Measurements from ENCODE around the gene FRMD4A.

- TF ChIP-seq CTCF (IDR thresholded peaks at IDR 0.05; ENCODE audit: insufficient read depth, low read length): no peak
- TF ChIP-seq POLR2AphosphoS5 (IDR thresholded peaks at IDR 0.05; ENCODE audit: low read depth): no peak
- TF ChIP-seq REST (IDR thresholded peaks at IDR 0.05; ENCODE audit: insufficient replicate concordance, low read depth): no peak
- TF ChIP-seq GABPA (IDR thresholded peaks at IDR 0.05; ENCODE audit: low read depth): no peak
Measured at GRCh38 chr10:14179251-14179650, 151.5 kb downstream of the FRMD4A start.

Measured in HL-60 (cell line).